ENCODE data around the gene BACH1. TPM values are rescaled to one million over a fixed set of nuclear protein-coding genes. Genes with fewer than 3 reads are reported as not detected.

BACH1 gene
- polyA plus RNA-seq, 6 donors from 2014 or later, result 50.7 to 106 (median 69.3) TPM

DNA sequence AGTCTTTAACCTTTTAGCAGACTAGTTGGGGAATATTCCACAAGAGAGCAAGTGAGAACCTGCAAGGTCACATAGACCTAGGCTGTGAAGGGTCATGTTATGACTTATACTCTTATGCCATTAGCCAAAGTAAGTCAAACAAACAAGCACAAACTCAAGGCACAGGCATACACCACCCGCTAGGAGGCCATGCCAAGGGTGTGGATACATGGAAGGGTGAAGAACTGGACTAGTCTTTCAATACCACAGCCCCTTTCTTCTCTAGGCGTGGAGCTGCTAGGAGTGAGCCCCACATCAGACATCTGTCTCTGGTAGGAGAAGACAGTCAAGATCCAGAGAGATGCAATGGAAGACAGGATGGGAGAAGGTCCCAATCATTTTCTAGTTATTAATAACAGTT is 68.6 kb downstream of the BACH1 start:
- peaks cover 12 to 28% of the 10 kb centered on the region in 2 donors for H3K36me3 Mint-ChIP-seq
- no peak for DNase-seq
- peak overlapping the region in 2 of 6 donors; percentile 66 to 73 for H3K27ac Mint-ChIP-seq
- H3K4me3 Mint-ChIP-seq, result no peak overlapping the region
- no peaks in the 10 kb centered on the region for H3K27me3 Mint-ChIP-seq
- H3K9me3 Mint-ChIP-seq, result peaks cover 0 to 4% (median 0%) of the 10 kb centered on the region in 7 donors
- no peak for ATAC-seq (ENCODE audit: low read depth in 2 of 2)
- peaks cover 4 to 9% (median 4%) of the 10 kb centered on the region in 3 donors for H3K4me1 Mint-ChIP-seq

DNA sequence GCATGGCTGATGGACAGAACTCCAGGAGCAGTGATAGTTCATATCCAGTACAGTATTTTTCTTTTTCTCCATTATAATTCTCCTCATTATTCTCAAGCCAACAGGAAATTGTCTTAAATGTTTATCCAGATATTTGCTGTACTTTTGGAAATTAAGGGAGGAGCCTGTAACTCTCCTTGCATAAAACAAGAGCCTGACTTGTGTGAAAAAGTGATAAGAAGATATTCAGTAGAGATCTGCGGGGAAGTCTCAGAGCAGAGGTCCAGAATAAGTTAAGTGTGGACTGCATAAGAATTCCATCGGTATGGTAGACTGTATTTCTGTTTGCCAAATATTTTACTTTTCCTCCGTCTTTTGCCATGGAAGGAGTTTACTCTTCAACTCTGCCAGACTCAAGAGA is 70.2 kb downstream of the BACH1 start:
- Mint-ChIP-seq H3K27ac (peak overlapping the region in 3 of 6 donors; percentile 24 to 68 (median 65)), H3K4me1 (peaks cover 4 to 12% (median 4%) of the 10 kb centered on the region in 3 donors), H3K9me3 (peaks cover 0 to 4% (median 0%) of the 10 kb centered on the region in 7 donors), H3K27me3 (no peaks in the 10 kb centered on the region), H3K36me3 (peaks cover 7 to 14% of the 10 kb centered on the region in 2 donors), H3K4me3 (no peak overlapping the region)
- DNase-seq (no peak), ATAC-seq (ENCODE audit: low read depth in 2 of 2) (no peak)

DNA sequence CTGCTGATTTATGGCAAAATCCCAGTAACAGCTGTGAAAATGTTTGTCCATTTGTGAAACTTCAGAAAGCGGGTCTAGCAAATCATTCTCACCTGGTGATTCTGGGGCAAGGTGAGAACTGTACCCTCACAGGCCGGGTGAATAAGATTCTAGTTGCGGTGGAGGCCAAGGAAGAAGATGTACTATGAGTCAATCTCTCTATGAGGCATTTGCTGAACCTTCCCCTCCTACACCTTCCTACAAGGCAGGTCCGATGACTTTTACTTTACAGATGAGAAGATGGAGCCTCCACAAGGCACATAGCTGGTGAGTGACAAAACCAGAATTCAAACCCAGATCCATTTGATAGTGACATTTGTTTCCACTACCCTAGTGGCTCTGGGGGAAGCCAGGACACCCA is 72.7 kb downstream of the BACH1 start:
- Mint-ChIP-seq H3K27me3 (no peaks in the 10 kb centered on the region), H3K36me3 (peaks cover 9 to 11% of the 10 kb centered on the region in 2 donors), H3K4me1 (peaks cover 6 to 15% (median 7%) of the 10 kb centered on the region in 3 donors), H3K9me3 (peaks cover 0 to 4% (median 0%) of the 10 kb centered on the region in 7 donors), H3K27ac (peak overlapping the region in 2 of 6 donors; percentile 58 to 71), H3K4me3 (no peak overlapping the region)
- no peak for DNase-seq
- no peak for ATAC-seq (ENCODE audit: low read depth in 2 of 2)

DNA sequence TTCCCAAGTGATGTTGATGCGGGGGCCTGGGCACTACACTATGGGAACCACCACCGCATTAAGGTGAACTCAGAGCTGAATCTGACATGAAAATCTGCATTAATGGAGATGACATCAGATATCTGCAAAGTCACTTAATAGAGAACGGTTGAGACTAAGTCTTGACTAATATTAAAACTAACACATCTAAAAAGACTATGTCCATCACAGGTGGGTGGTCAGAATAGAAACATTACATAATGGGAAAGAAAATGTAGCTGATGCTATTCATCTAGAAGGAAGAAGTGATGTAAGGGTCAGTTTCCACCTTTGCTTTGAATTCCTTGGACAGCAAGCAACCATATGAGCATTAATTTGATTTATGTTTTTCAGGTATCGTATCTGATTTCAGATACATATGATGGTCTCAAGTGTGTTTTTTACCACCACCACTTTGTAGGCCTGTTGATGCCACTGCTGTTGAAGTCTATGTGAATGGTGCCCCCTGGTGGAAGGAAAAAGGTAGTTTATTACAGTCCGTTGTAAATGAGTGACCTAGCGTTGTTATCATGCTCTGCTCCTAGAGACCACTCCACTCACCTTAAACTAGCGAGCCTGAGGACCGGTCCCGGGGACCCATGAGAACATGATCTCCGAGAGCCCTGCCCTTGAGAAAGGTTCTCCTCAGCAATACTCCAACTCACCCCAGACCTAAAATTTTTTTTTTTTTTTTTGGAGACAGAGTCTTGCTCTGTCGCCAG is 73.5 kb downstream of the BACH1 start:
- H3K4me1 Mint-ChIP-seq, result peaks cover 7 to 16% (median 8%) of the 10 kb centered on the region in 3 donors
- H3K4me3 Mint-ChIP-seq, result peak overlapping the region in 1 of 8 donors; percentile 66
- peak; percentile 88 to 90 for ATAC-seq (ENCODE audit: low read depth in 2 of 2)
- H3K36me3 Mint-ChIP-seq, result peaks cover 9 to 11% of the 10 kb centered on the region in 2 donors
- peak; percentile 74 for DNase-seq
- H3K27me3 Mint-ChIP-seq, result no peaks in the 10 kb centered on the region
- H3K9me3 Mint-ChIP-seq, result no peaks in the 10 kb centered on the region
- peak overlapping the region in 5 of 6 donors; percentile 20 to 88 (median 71) for H3K27ac Mint-ChIP-seq

DNA sequence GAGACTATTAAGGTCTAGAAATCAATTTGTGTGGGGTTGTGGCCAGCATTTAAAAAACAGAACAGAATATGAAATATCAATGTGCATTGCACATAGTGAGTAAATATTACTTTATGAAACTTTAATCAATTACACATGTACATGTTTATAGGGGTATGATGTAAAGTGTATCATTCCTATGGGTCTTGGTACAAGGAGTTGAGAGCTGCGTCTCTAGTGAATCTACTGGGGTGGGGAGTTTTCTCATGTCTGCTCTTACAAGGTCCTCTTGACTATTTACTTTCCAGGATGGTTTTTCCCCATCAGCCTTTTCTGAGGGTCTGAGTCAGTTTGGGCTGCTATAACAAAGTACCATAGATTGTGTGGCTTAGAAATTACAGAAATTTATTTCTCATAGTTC is 75.8 kb downstream of the BACH1 start:
- no peak overlapping the region for H3K4me3 Mint-ChIP-seq
- H3K36me3 Mint-ChIP-seq, result peaks cover 3 to 11% of the 10 kb centered on the region in 2 donors
- ATAC-seq (ENCODE audit: low read depth in 2 of 2) (no peak), DNase-seq (no peak)
- H3K4me1 Mint-ChIP-seq, result peaks cover 7 to 15% (median 8%) of the 10 kb centered on the region in 3 donors
- no peaks in the 10 kb centered on the region for H3K9me3 Mint-ChIP-seq
- H3K27me3 Mint-ChIP-seq, result no peaks in the 10 kb centered on the region
- peak overlapping the region in 1 of 6 donors; percentile 59 for H3K27ac Mint-ChIP-seq

DNA sequence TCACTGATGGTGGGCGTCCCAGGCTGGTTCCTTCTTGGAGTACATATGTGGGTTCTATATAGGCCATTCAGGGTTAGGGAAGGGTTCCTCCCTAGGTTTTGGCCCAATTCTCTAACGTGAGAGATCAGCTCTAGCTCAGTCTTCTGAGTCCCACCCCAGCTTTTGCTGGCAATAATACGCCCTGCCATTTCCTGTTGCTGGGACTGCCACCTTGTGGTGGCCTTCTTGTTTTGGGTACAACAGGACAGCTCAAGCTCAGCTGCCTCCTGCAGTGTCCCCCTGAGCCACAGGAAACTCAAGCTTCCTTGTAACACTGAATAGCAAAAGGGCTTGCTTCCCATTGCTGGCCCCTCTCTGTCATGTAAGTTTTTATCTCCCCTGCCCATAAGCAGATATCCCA is 77.8 kb downstream of the BACH1 start:
- Mint-ChIP-seq H3K27ac (no peak overlapping the region), H3K4me3 (no peak overlapping the region), H3K36me3 (peaks cover 0 to 11% of the 10 kb centered on the region in 2 donors)

DNA sequence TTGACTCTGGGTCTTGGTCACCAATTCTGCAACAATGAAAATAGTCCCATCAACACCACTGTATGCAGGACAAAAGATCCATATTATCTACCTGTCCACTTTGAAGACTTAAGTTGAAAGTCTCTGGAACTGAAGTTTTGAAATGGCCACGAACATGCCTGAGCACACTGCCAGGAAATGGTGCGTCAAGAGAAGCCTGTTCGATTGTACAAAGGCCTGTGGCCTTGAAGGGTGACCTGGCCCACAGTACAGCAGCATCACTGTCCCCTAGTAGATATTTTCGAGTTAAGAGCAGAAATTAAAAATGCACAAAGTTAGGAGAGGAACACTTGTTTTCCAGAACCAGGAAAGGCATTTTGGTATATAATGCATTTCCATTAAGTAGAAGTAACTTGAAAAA is 78.5 kb downstream of the BACH1 start:
- H3K4me1 Mint-ChIP-seq, result peaks cover 7 to 14% (median 8%) of the 10 kb centered on the region in 3 donors
- no peaks in the 10 kb centered on the region for H3K27me3 Mint-ChIP-seq
- DNase-seq (no peak), ATAC-seq (ENCODE audit: low read depth in 2 of 2) (no peak)
- no peak overlapping the region for H3K27ac Mint-ChIP-seq
- no peaks in the 10 kb centered on the region for H3K9me3 Mint-ChIP-seq
- peaks cover 0 to 11% of the 10 kb centered on the region in 2 donors for H3K36me3 Mint-ChIP-seq
- peak overlapping the region in 1 of 8 donors; percentile 24 for H3K4me3 Mint-ChIP-seq

More for the DNA sequence above, 77.8 kb downstream of the BACH1 start:
- DNase-seq (peak; percentile 26), ATAC-seq (ENCODE audit: low read depth in 2 of 2) (peak; percentile 77 to 80)
- Mint-ChIP-seq H3K9me3 (no peaks in the 10 kb centered on the region), H3K27me3 (no peaks in the 10 kb centered on the region), H3K4me1 (peaks cover 7 to 15% (median 8%) of the 10 kb centered on the region in 3 donors)

DNA sequence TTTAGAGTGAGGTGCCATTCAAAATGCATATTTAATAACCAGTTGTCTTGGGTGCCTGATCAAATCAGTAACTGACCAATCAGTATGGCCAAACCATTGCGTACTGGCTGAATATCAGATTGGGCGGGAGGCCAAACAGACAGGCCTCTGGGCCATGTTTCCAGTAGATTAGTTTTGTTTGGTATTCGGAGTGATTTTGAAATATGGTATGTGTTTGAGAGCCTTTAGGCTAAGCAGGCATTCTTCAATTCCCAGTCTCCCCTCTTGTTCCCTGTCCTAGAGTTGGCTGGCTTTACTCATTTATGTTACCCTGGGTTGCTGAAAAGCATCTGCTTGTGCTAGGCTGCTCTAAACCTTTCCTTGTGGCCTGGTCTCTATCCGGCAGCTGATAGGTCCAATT is 80.1 kb downstream of the BACH1 start:
- H3K4me1 Mint-ChIP-seq, result peaks cover 7 to 10% (median 8%) of the 10 kb centered on the region in 3 donors
- H3K4me3 Mint-ChIP-seq, result no peak overlapping the region
- no peaks in the 10 kb centered on the region for H3K27me3 Mint-ChIP-seq
- no peaks in the 10 kb centered on the region for H3K9me3 Mint-ChIP-seq
- DNase-seq (no peak), ATAC-seq (ENCODE audit: low read depth in 2 of 2) (no peak)
- H3K36me3 Mint-ChIP-seq, result peaks cover 0 to 11% of the 10 kb centered on the region in 2 donors
- no peak overlapping the region for H3K27ac Mint-ChIP-seq

DNA sequence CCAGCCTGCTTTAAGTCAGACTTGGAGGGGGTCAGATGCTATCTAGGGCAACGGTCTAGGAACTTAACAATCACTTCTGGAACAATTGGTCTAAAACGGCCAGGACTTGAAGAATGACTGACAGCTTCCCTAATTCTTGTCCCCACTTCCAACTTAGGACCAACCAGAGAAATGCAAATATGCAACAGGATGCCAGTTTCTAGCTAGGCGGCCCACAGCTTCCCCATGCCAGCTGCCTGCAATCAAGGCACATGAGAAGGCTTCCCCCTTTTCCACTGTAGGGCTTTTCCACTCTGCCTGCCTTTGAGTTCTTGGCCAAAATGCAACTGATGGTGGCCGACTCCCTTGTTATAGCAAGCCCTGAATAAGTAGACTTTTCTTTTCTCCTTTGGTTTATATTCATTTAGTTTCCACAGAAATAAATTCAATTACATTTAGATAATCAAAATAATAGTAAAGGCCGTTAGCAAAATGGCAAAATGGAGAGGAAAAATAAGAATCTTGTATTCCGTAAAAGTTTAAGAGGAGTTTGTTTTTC is 80.9 kb downstream of the BACH1 start:
- H3K27me3 Mint-ChIP-seq, result no peaks in the 10 kb centered on the region
- no peaks in the 10 kb centered on the region for H3K9me3 Mint-ChIP-seq
- peaks cover 7 to 10% (median 8%) of the 10 kb centered on the region in 3 donors for H3K4me1 Mint-ChIP-seq
- ATAC-seq (ENCODE audit: low read depth in 2 of 2) (no peak), DNase-seq (no peak)
- no peak overlapping the region for H3K4me3 Mint-ChIP-seq
- peaks cover 0 to 7% of the 10 kb centered on the region in 2 donors for H3K36me3 Mint-ChIP-seq
- H3K27ac Mint-ChIP-seq, result no peak overlapping the region

DNA sequence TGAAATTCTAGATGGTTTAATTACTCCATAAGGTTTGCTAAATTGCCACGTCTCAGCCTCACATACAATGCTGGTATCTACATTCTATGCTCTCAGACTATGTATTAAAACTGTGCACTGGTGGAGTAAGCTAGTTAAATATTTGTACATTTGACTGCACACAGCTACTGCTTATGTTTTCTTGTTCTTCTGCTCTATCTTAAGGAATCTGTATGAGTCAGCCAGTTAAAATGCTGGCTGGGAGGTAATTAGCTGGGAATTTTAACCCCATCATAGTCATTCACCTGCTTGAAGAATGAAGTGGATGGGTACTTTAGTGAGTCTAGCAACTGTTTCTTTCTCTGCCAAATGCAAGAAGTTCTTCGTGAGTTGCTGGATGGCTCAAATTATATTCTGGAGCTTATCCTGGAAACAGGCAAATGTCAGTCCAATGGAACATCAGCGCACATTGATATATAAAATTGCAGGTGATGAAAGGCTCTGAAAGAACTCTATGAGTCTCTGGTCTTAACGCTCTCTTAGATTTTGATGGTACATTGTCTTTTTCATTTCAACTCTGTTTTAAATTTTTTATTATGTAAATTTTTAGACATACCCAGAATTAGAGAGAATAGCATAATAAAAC is 83.4 kb downstream of the BACH1 start:
- H3K27me3 Mint-ChIP-seq, result no peaks in the 10 kb centered on the region
- no peak for DNase-seq
- peaks cover 0 to under 1% (median 0%) of the 10 kb centered on the region in 3 donors for H3K4me1 Mint-ChIP-seq
- H3K27ac Mint-ChIP-seq, result no peak overlapping the region
- peaks cover 0 to 6% of the 10 kb centered on the region in 2 donors for H3K36me3 Mint-ChIP-seq
- no peaks in the 10 kb centered on the region for H3K9me3 Mint-ChIP-seq
- no peak for ATAC-seq (ENCODE audit: low read depth in 2 of 2)
- no peak overlapping the region for H3K4me3 Mint-ChIP-seq

DNA sequence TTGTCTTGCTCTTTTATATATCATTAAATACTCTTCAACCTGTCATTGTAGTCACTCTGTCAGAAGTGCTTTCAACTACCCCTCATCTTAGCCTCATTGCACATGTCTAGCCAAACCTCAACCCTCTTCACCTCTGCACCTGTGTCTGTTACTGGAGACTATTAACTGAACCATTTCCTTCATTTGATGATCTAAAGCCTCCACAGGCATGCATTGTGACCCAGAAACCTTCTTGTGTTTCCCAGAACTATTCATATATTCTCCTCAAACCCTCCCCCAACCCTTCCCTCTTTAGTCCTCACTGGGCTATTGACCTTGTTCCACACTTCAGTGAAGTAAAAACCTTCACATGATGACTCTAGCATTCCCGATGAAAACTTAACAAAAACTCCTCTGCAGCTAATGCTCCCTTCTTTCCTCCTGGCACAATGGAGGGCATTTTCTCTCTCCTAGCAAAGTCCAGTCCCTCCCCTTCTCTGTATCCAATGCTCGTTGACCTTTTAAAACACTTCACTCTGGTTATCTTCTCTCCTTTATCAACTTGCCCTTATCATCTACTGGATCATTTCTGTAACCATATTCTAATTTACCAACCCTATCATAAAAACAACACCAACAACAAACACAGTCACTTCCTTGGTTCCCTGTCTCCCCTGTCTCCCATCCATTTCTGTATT is 86.1 kb downstream of the BACH1 start:
- no peak overlapping the region for H3K4me3 Mint-ChIP-seq

DNA sequence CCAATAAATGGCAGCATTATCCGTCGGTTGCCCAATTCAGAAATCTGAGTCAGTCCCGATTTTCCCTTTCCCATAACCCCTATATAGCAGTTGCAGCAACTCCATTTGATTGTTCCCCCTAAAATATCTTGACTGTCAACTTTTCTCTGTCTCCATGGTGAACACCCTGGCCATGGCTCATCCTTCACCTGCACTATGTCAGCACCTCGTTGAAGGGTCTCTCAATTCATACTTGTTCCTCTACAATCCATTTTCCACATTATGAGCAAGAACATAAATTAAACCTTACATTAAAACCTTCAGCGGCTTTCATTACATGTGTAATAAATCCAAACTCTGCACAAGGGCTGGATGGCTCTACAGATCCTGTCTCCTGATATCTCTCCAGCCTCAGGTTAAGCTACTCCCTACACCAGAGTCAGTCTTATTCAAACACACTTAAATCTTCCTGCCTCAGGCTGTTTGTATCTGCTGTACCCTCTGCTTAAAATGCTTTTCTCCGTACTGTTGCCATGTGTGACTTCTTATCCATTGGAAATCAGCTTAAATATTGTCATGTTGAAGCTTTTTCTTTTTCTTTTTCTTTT is 87.3 kb downstream of the BACH1 start:
- Mint-ChIP-seq H3K4me3 (no peak overlapping the region), H3K27ac (no peak overlapping the region), H3K27me3 (no peaks in the 10 kb centered on the region), H3K4me1 (no peaks in the 10 kb centered on the region), H3K9me3 (no peaks in the 10 kb centered on the region), H3K36me3 (peaks cover 0 to 6% of the 10 kb centered on the region in 2 donors)
- DNase-seq (no peak), ATAC-seq (ENCODE audit: low read depth in 2 of 2) (no peak)

More for the DNA sequence above, 86.1 kb downstream of the BACH1 start:
- ATAC-seq (ENCODE audit: low read depth in 2 of 2) (no peak), DNase-seq (no peak)
- peaks cover 0 to 6% of the 10 kb centered on the region in 2 donors for H3K36me3 Mint-ChIP-seq
- H3K27ac Mint-ChIP-seq, result no peak overlapping the region
- no peaks in the 10 kb centered on the region for H3K27me3 Mint-ChIP-seq
- H3K4me1 Mint-ChIP-seq, result no peaks in the 10 kb centered on the region
- H3K9me3 Mint-ChIP-seq, result no peaks in the 10 kb centered on the region

DNA sequence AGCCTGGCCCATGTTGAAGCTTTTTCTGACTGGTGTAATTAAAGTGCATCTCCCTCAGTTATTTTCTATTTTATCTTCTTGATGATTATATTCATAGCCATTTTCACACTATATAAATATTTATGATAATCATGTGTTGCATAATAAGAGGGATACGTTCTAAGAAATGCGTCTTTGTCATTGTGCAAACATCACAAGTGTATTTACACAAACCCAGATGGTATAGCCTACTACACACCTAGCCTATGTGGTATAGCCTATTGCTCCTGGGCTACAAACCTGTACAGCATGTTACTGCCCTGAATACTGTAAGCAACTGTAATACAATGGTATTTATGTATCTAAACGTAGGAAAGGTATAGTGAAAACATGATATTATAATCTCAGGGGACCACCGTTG is 88.1 kb downstream of the BACH1 start:
- H3K27ac Mint-ChIP-seq, result no peak overlapping the region
- no peaks in the 10 kb centered on the region for H3K9me3 Mint-ChIP-seq
- H3K4me3 Mint-ChIP-seq, result no peak overlapping the region
- no peak for ATAC-seq (ENCODE audit: low read depth in 2 of 2)
- H3K4me1 Mint-ChIP-seq, result no peaks in the 10 kb centered on the region
- H3K36me3 Mint-ChIP-seq, result peaks cover 0 to 6% of the 10 kb centered on the region in 2 donors
- H3K27me3 Mint-ChIP-seq, result no peaks in the 10 kb centered on the region
- DNase-seq, result no peak

Data from naive B cell (primary cell).